ENCODE results near the gene ZNF488.

The ZNF488 gene

GRCh38 chr10:47346581-47347302 lies 37.4 kb downstream of the ZNF488 start:
- DNase-seq: no peak

GRCh38 chr10:47344996-47345870 lies 38.9 kb downstream of the ZNF488 start:
- DNase-seq: no peak

- no peak for DNase-seq
Observed at GRCh38 chr10:47340608-47341170, 43.4 kb downstream of the ZNF488 start.

GRCh38 chr10:47339759-47340607 lies 44.1 kb downstream of the ZNF488 start:
- DNase-seq: no peak

GRCh38 chr10:47339186-47339735 lies 44.8 kb downstream of the ZNF488 start:
- no peak for DNase-seq

GRCh38 chr10:47337310-47337709 lies 46.8 kb downstream of the ZNF488 start:
- DNase-seq: no peak

GRCh38 chr10:47336387-47337134 lies 47.5 kb downstream of the ZNF488 start:
- DNase-seq: no peak

- DNase-seq: no peak
Observed at GRCh38 chr10:47335906-47336305, 48.2 kb downstream of the ZNF488 start.

- no peak for DNase-seq
Observed at GRCh38 chr10:47334466-47335295, 49.4 kb downstream of the ZNF488 start.

- DNase-seq: no peak
Observed at GRCh38 chr10:47333532-47333931, 50.6 kb downstream of the ZNF488 start.

GRCh38 chr10:47332946-47333345 lies 51.1 kb downstream of the ZNF488 start:
- no peak for DNase-seq

GRCh38 chr10:47332371-47332770 lies 51.7 kb downstream of the ZNF488 start:
- DNase-seq: no peak

- DNase-seq: no peak
Observed at GRCh38 chr10:47331954-47332353, 52.1 kb downstream of the ZNF488 start.

- DNase-seq: no peak
Observed at GRCh38 chr10:47331491-47331890, 52.6 kb downstream of the ZNF488 start.

- DNase-seq: no peak
Observed at GRCh38 chr10:47330804-47331203, 53.3 kb downstream of the ZNF488 start.

- no peak for DNase-seq
Observed at GRCh38 chr10:47330366-47330765, 53.7 kb downstream of the ZNF488 start.

GRCh38 chr10:47329855-47330254 lies 54.2 kb downstream of the ZNF488 start:
- no peak for DNase-seq

GRCh38 chr10:47326927-47327330 lies 57.2 kb downstream of the ZNF488 start:
- no peak for DNase-seq

- DNase-seq: no peak
Observed at GRCh38 chr10:47326306-47326926, 57.7 kb downstream of the ZNF488 start.
